ENCODE data around the gene PLS1.
"Not testable (repeated sequence)": the region's sequence is repeated elsewhere in the genome, so short reads cannot be mapped to it uniquely, and the experiment has no call there.

The PLS1 gene

DNA sequence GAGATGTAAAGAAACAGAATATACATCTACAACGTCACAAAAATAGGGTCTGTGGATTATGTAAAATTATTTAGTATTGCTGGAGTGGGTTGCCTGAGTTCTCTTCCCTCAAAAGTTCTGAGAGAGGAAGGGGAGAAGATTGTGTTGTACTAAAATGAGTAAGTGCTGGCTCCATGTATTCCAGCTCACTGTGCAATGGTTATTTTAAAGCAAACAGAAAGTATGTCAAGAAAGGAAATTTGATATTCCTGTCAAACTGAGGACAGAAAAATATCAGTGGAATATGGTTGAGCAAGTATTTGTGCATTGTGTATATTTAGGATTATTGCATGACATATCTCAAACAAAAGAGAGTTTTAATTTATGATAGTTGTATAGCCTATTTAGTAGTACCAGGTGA, 129.8 kb downstream of the PLS1 start:
- no peak for DNase-seq (ENCODE audit: low read depth in 1 of 2, low spot score in 1 of 2)
- in situ Hi-C loops (cut with HindIII; ENCODE audit: low pct_unique_long_range_greater_than_20kb, low sequenced_read_pairs): no loop called here
- TF ChIP-seq JUND (IDR thresholded peaks at IDR 0.05; ENCODE audit: low read depth): no peak

DNA sequence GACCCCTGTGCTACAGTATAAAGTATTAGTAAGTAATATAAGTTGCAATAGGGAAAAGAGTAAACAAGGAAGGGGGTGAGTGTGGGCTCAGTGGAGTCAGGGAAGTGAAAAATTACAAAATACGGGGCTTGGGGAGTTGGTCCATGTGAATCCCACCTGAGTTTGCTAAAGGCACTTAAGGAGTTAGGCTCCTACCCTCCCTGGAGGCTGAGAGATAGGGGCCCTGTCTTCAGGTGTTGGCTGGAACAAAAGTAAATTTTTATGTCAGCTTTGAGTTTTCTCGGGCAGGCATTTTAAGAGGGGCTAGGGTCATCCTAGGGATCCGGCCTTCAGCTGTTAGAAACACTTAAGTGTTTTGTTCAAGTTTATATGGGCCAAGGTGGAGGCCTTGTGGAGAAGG, 135.9 kb downstream of the PLS1 start:
- TF ChIP-seq JUND (IDR thresholded peaks at IDR 0.05; ENCODE audit: low read depth): no peak
- in situ Hi-C loops (cut with HindIII; ENCODE audit: low pct_unique_long_range_greater_than_20kb, low sequenced_read_pairs): no loop called here
- DNase-seq (ENCODE audit: low read depth in 1 of 2, low spot score in 1 of 2): no peak

DNA sequence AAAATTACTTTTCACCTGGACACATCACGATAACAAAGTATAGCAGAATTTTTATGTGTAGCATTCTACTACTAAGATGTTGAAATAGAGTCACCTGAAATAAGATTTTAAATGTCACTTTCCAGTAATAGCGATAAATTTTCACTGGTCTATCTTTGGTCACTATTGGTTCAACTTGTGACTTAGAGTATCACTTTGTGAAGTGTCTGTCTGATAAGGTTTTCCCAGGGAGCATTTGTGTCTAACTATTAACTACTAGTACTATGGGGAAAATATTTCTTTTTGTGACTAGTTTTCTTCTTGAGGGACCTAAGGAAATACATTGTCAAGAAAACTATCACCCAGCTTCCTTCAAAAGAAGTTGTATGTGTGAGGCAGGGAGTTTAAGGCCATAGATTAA, 138.6 kb downstream of the PLS1 start:
- in situ Hi-C loops (cut with HindIII; ENCODE audit: low pct_unique_long_range_greater_than_20kb, low sequenced_read_pairs): no loop called here
- TF ChIP-seq JUND (IDR thresholded peaks at IDR 0.05; ENCODE audit: low read depth): no peak
- DNase-seq (ENCODE audit: low read depth in 1 of 2, low spot score in 1 of 2): no peak

DNA sequence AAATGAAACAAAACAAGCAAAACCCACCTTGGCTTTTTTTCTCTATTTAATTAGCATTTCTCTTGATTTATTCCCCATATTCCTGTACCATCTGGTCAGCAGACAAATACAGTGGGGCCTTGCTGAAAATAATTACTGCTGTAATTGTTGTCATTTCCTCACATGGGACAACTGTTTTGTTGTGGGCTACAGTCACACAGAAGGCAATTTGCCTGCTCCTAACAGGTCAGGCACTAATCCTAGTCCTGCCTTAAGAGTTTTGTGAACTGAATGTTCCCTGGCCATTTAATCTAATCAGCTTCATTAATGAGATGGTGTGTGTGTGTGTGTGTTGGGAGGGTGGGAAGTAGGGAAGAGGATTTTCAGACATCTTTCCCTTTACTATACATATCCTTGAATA, 139.3 kb downstream of the PLS1 start:
- in situ Hi-C loops (cut with HindIII; ENCODE audit: low pct_unique_long_range_greater_than_20kb, low sequenced_read_pairs): no loop called here
- TF ChIP-seq JUND (IDR thresholded peaks at IDR 0.05; ENCODE audit: low read depth): no peak

DNA sequence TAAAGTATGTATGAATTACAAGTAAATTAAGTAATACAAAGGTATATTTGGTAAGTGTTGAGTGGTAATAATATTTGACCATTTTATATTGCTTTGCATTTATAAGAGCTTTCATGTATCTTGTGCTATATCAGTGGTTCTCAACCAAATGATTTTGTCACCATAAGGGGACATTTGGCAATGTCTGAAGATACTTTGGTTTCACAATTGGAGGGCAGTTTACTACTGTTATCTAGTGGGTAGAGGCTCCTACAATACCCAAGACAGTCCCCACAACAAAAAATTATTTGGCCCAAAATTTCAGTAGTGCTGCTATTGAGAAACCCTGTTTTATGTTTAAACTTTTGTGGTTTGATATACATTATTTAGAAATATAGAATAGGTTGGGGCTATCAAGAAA, 142.2 kb downstream of the PLS1 start:
- in situ Hi-C loops (cut with HindIII; ENCODE audit: low pct_unique_long_range_greater_than_20kb, low sequenced_read_pairs): no loop called here
- no peak for TF ChIP-seq JUND (IDR thresholded peaks at IDR 0.05; ENCODE audit: low read depth)
- no peak for DNase-seq (ENCODE audit: low read depth in 1 of 2, low spot score in 1 of 2)

More for the DNA sequence above, 139.3 kb downstream of the PLS1 start:
- DNase-seq (ENCODE audit: low read depth in 1 of 2, low spot score in 1 of 2): no peak

DNA sequence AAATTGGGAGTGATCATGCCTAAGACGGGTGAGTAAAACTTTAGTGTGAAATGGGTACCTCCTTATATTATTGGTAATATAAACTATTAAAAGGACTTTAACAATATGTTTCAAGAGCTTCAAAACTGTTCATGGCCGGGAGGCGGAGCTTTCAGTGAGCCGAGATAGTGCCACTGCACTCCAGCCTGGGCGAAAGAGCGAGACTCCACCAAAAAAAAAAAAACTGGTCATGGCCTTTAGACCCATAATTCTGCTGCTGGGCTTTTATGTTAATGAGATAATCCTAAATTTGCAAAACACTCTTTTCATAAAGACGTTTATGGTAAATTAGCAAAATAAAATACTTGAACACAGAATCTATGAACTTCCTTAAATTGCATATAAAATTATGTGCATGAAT, 150.5 kb downstream of the PLS1 start:
- no peak for DNase-seq (ENCODE audit: low read depth in 1 of 2, low spot score in 1 of 2)
- in situ Hi-C loops (cut with HindIII; ENCODE audit: low pct_unique_long_range_greater_than_20kb, low sequenced_read_pairs): no loop called here
- TF ChIP-seq JUND (IDR thresholded peaks at IDR 0.05; ENCODE audit: low read depth): no peak

DNA sequence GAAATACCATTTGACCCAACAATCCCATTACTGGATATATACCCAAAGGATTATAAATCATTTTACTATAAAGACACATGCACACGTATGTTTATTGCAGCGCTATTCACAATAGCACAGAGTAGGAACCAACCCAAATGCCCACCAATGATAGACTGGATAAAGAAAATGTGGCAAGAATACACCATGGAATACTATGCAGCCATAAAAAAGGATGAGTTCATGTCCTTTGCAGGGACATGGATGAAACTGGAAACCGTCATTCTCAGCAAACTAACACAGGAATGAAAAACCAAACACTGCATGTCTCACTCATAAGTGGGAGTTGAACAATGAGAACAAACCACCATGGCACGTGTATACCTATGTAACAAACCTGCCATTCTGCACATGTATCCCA, 154.3 kb downstream of the PLS1 start:
- DNase-seq (ENCODE audit: low read depth in 1 of 2, low spot score in 1 of 2); in situ Hi-C loops (cut with HindIII; ENCODE audit: low pct_unique_long_range_greater_than_20kb, low sequenced_read_pairs): not testable (repeated sequence)

DNA sequence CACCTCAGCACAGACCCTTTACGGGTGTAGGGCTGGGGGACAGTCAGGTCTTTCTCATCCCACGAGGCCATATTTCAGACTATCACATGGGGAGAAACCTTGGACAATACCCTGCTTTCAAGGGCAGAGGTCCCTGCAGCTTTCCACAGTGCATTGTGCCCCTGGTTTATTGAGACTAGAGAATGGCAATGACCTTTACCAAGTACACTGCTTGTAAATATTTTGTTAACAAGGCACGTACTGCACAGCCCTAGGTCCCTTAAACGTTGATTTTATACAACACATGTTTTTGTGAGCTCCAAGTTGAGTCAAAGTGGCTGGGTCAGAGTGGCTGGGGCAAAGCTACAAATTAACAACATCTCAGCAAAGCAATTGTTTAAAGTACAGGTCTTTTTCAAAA, 156.4 kb downstream of the PLS1 start:
- DNase-seq (ENCODE audit: low read depth in 1 of 2, low spot score in 1 of 2); in situ Hi-C loops (cut with HindIII; ENCODE audit: low pct_unique_long_range_greater_than_20kb, low sequenced_read_pairs): not testable (repeated sequence)

DNA sequence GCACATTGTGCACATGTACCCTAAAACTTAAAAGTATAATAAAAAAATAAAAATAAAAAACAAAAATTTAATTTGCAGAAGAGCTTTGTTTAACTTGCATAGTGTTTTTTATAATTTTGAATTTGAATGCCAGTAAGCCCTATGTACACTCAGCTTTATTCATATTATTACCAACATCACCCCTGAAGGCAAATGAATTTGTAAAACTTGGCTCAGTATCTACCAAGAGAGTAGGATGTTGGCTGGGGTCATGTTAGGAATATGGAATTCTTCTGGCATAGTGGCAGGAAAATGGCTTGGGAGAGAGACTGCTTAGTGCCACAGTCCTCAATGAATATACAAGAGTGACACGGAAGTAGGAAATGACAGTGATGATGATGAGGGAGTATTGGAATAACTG, 158.3 kb downstream of the PLS1 start:
- no peak for DNase-seq (ENCODE audit: low read depth in 1 of 2, low spot score in 1 of 2)
- in situ Hi-C loops (cut with HindIII; ENCODE audit: low pct_unique_long_range_greater_than_20kb, low sequenced_read_pairs): no loop called here
- no peak for TF ChIP-seq JUND (IDR thresholded peaks at IDR 0.05; ENCODE audit: low read depth)

All from T47D (cell line).